Naive thymus-derived CD4-positive, alpha-beta T cell (primary cell): ENCODE measurements around the gene NPSR1. TPM values are rescaled to one million over a fixed set of nuclear protein-coding genes. Genes with fewer than 3 reads are reported as not detected.

Experiments used
- ATAC-seq: fragments of 150-1000 bp; cut with Tn5 transposase; 2 replicates; pipeline ENCODE4 v1.10.0; 2021; ENCODE audit warnings: mild to moderate bottlenecking, moderate library complexity
- CTCF ChIA-PET: fragments of 350-600 bp; sonication (Branson Sonifier 250); formaldehyde crosslinking; loops from one replicate; lab custom pipeline; 2021; ENCODE audit warnings: antibody characterized with exemption; lab: Charles Lee
- POLR2A ChIA-PET: fragments of 350-600 bp; sonication (Branson Sonifier 250); formaldehyde crosslinking; loops from one replicate; lab custom pipeline; 2021; ENCODE audit warnings: antibody characterized with exemption, inconsistent platforms; lab: Charles Lee
- DNase-seq, 9 donors: peaks; one replicate each; pipeline versions ENCODE4 v3.0.0 to v3.0.0-alpha.2; 2020 to 2022; ENCODE audit warnings: mixed read lengths in 1 of 9
- H3K27ac ChIP-seq: one replicate; pipeline ENCODE4 v1.7.0; 2013; ENCODE audit warnings: mild to moderate bottlenecking, low read depth, low read length, moderate library complexity
- H3K27me3 ChIP-seq, 2 donors: one replicate each; pipeline ENCODE4 v1.7.0; 2013; ENCODE audit warnings: low read length in 2 of 2, mild to moderate bottlenecking in 2 of 2, moderate library complexity in 2 of 2; ENCODE audit not compliant: control insufficient read depth in 2 of 2, insufficient read depth in 2 of 2
- H3K36me3 ChIP-seq, 3 experiments: 1 replicate in 2 of 3; 2 replicates in 1 of 3; pipeline ENCODE4 v1.7.0; 2013; ENCODE audit warnings: low read length in 3 of 3, mild to moderate bottlenecking in 3 of 3, moderate library complexity in 1 of 3; ENCODE audit not compliant: insufficient read depth in 3 of 3, control insufficient read depth in 2 of 3
- H3K4me1 ChIP-seq, 2 donors: one replicate each; pipeline ENCODE4 v1.7.0; 2013; ENCODE audit warnings: low read length in 2 of 2, mild to moderate bottlenecking in 2 of 2, moderate library complexity in 1 of 2; ENCODE audit not compliant: control insufficient read depth in 2 of 2, insufficient read depth in 2 of 2
- H3K4me3 ChIP-seq: 2 replicates; pipeline ENCODE4 v1.7.0; 2013; ENCODE audit warnings: mild to moderate bottlenecking, low read length
- H3K9me3 ChIP-seq, 3 experiments: 1 replicate in 2 of 3; 2 replicates in 1 of 3; pipeline ENCODE4 v1.7.0; 2013; ENCODE audit warnings: low read length in 3 of 3; ENCODE audit not compliant: control insufficient read depth in 2 of 3
- H3K27ac Mint-ChIP-seq, 9 donors: one replicate each; pipeline ENCODE4 v1.8.0; 2020 to 2022; ENCODE audit warnings: mixed read lengths in 9 of 9, mild to moderate bottlenecking in 8 of 9, moderate library complexity in 5 of 9, inconsistent platforms in 2 of 9
- H3K27me3 Mint-ChIP-seq, 5 donors: one replicate each; pipeline ENCODE4 v1.8.0; 2021 to 2022; ENCODE audit warnings: mixed read lengths in 5 of 5, mild to moderate bottlenecking in 1 of 5
- H3K36me3 Mint-ChIP-seq, 5 donors: one replicate each; pipeline ENCODE4 v1.8.0; 2020 to 2022; ENCODE audit warnings: mixed read lengths in 5 of 5, mild to moderate bottlenecking in 3 of 5, inconsistent platforms in 1 of 5
- H3K4me1 Mint-ChIP-seq, 7 donors: one replicate each; pipeline ENCODE4 v1.8.0; 2020 to 2022; ENCODE audit warnings: mixed read lengths in 7 of 7, mild to moderate bottlenecking in 3 of 7, inconsistent platforms in 1 of 7
- H3K4me3 Mint-ChIP-seq, 10 donors: one replicate each; pipeline ENCODE4 v1.8.0; 2020 to 2022; ENCODE audit warnings: mild to moderate bottlenecking in 10 of 10, mixed read lengths in 10 of 10, moderate library complexity in 6 of 10, inconsistent platforms in 2 of 10
- H3K9me3 Mint-ChIP-seq, 11 donors: one replicate each; pipeline ENCODE4 v1.8.0; 2020 to 2022; ENCODE audit warnings: mixed read lengths in 11 of 11, mild to moderate bottlenecking in 4 of 11, inconsistent platforms in 1 of 11, moderate library complexity in 1 of 11
- intact Hi-C, 2 donors: fragments of 100-400 bp; cut with micrococcal nuclease; formaldehyde crosslinking; loops; one replicate each; pipeline ENCODE4 v1.15.1; 2023
- polyA plus RNA-seq, 2 donors: library from polyadenylated mRNA; unstranded; fragments of 300-500 nt; fragmentation: Illumina TruSeq; gene quantifications; one replicate each; pipeline ENCODE4 v1.2.3, GENCODE V29; 2021
- total RNA-seq, 6 experiments: library from RNA in 5 of 6; stranded (reverse) in 5 of 6; gene quantifications; 1 replicate in 5 of 6; 2 replicates in 1 of 6; pipeline ENCODE4 v1.2.3 and lab custom pipeline; 2021 to 2026

Gene NPSR1
- total and polyA plus RNA-seq, 7 experiments from 2014 or later: not detected

- Histone ChIP-seq H3K9me3 (no peaks in the 10 kb centered on the region), H3K27ac (no peak overlapping the region), H3K4me3 (no peak overlapping the region), H3K4me1 (no peaks in the 10 kb centered on the region), H3K27me3 (no peaks in the 10 kb centered on the region), H3K36me3 (no peaks in the 10 kb centered on the region)
- Mint-ChIP-seq H3K27ac (no peak overlapping the region), H3K9me3 (peaks cover 0 to 3% (median 0%) of the 10 kb centered on the region in 11 donors), H3K4me1 (peaks cover 0 to 5% (median 4%) of the 10 kb centered on the region in 7 donors), H3K27me3 (peaks cover 3 to 16% (median 12%) of the 10 kb centered on the region in 5 donors), H3K36me3 (no peaks in the 10 kb centered on the region), H3K4me3 (no peak overlapping the region)
- ChIA-PET CTCF (no interaction called here), POLR2A (no interaction called here)
- intact Hi-C loops: no loop called here
- DNase-seq: no peak
- no peak for ATAC-seq
Measured at GRCh38 chr7:34837801-34838201, 179.8 kb downstream of the NPSR1 start.

GRCh38 chr7:34838329-34838728 lies 180.3 kb downstream of the NPSR1 start:
- Mint-ChIP-seq H3K36me3 (no peaks in the 10 kb centered on the region), H3K27ac (no peak overlapping the region), H3K27me3 (peaks cover 3 to 16% (median 12%) of the 10 kb centered on the region in 5 donors), H3K9me3 (peaks cover 0 to 4% (median 0%) of the 10 kb centered on the region in 11 donors), H3K4me1 (peaks cover 0 to 5% (median 4%) of the 10 kb centered on the region in 7 donors), H3K4me3 (no peak overlapping the region)
- intact Hi-C loops: no loop called here
- H3K4me3 ChIP-seq: no peak overlapping the region
- no peak for ATAC-seq
- H3K9me3 ChIP-seq: no peaks in the 10 kb centered on the region
- H3K4me1 ChIP-seq: no peaks in the 10 kb centered on the region
- no peak for DNase-seq
- no peak overlapping the region for H3K27ac ChIP-seq
- H3K36me3 ChIP-seq: no peaks in the 10 kb centered on the region
- no peaks in the 10 kb centered on the region for H3K27me3 ChIP-seq
- ChIA-PET CTCF (interaction anchor here (1.3 kb wide), 1 partner anchor 11 kb away, joined by 3 read pairs; no protein-coding TSS in a partner anchor), POLR2A (no interaction called here)

DNA sequence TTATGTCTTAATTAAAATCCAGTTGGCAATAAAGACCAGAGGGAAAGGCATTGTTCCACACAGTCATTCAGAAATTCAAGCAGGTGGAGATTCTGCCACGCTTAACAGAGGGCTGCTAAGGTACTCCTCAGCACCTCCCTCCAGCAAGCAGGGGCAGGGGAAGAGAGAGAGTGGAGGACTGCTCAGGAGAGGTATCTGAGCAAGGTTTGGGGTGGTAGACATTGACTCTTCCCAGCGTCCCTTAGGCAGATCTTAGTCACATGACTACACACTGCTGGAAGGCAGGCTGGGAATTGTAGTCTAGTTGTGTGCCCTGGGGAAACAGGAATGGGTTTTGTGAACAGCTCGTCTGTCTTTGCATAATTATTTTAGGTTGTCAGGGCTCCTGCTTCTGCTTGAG lies 181.6 kb downstream of the NPSR1 start:
- Histone ChIP-seq H3K27me3 (no peaks in the 10 kb centered on the region), H3K4me3 (no peak overlapping the region), H3K9me3 (no peaks in the 10 kb centered on the region), H3K27ac (no peak overlapping the region), H3K36me3 (no peaks in the 10 kb centered on the region), H3K4me1 (no peaks in the 10 kb centered on the region)
- H3K27me3 Mint-ChIP-seq: peaks cover 3 to 18% (median 12%) of the 10 kb centered on the region in 5 donors
- peaks cover 0 to 8% (median 0%) of the 10 kb centered on the region in 11 donors for H3K9me3 Mint-ChIP-seq
- ChIA-PET POLR2A (no interaction called here), CTCF (no interaction called here)
- DNase-seq: no peak
- no peak overlapping the region for H3K27ac Mint-ChIP-seq
- no peak overlapping the region for H3K4me3 Mint-ChIP-seq
- intact Hi-C loops: no loop called here
- ATAC-seq: no peak
- H3K4me1 Mint-ChIP-seq: peaks cover 0 to 5% (median 4%) of the 10 kb centered on the region in 7 donors
- H3K36me3 Mint-ChIP-seq: no peaks in the 10 kb centered on the region

DNA sequence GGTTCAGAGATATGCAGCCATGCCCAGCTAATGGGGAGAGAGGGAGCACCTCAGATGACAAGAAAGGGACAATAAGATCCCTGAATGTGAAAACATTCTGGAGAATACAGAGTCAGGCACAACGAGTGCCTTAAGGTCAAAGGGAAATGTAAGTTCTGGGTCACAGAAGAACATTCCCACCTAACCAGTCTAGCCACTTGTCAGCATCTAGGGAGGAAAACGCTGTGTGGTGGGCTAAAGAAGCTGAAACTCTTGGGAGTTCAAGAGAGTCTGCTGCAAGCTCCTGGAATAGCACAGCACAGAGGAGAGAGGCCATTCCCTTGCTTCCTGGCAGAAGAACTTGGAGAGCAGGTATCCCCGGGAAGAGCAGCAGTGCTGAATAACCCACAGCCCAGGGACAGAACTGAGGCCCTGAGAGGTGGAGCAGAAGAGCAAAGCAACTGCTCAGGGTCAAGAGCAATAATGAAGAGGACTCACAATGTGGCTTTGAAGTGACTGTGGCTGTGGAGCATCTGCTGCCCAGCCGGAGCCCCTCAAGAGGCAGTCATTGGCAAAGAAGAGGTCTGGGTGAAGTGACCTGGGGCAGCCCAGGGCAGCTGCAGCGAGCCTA lies 182.3 kb downstream of the NPSR1 start:
- Mint-ChIP-seq H3K36me3 (no peaks in the 10 kb centered on the region), H3K4me3 (no peak overlapping the region), H3K27me3 (peaks cover 3 to 16% (median 8%) of the 10 kb centered on the region in 5 donors), H3K9me3 (peaks cover 0 to 8% (median 0%) of the 10 kb centered on the region in 11 donors), H3K27ac (no peak overlapping the region), H3K4me1 (peaks cover 0 to 7% (median 5%) of the 10 kb centered on the region in 7 donors)
- H3K36me3 ChIP-seq: no peaks in the 10 kb centered on the region
- H3K27ac ChIP-seq: no peak overlapping the region
- ChIA-PET POLR2A (no interaction called here), CTCF (no interaction called here)
- H3K9me3 ChIP-seq: no peaks in the 10 kb centered on the region
- no peak overlapping the region for H3K4me3 ChIP-seq
- no peak for DNase-seq
- intact Hi-C loops: no loop called here
- H3K4me1 ChIP-seq: no peaks in the 10 kb centered on the region
- H3K27me3 ChIP-seq: no peaks in the 10 kb centered on the region
- ATAC-seq: no peak

DNA sequence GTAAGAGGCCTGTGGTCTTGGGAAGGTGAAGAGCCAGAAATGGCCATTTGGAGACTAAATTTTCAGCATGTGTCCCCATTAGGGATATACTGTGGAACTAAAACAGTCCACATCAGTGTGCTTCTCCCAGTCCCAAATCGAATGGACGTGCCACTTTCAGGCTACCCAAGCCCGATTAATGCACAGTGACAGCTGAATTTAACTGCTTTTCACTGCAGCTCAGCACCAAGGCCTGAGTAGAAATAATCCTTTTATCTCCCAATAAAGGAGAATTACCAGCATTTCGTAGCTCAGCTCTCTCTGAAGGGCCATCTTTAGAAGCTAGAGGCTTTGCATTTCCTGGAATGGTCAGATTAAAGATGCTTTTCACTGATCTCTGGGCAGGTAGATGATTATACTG lies 183.3 kb downstream of the NPSR1 start:
- POLR2A ChIA-PET: interaction anchor here (0.7 kb wide), 1 partner anchor 1984 kb away, joined by 3 read pairs; no protein-coding TSS in a partner anchor
- H3K36me3 Mint-ChIP-seq: no peaks in the 10 kb centered on the region

DNA sequence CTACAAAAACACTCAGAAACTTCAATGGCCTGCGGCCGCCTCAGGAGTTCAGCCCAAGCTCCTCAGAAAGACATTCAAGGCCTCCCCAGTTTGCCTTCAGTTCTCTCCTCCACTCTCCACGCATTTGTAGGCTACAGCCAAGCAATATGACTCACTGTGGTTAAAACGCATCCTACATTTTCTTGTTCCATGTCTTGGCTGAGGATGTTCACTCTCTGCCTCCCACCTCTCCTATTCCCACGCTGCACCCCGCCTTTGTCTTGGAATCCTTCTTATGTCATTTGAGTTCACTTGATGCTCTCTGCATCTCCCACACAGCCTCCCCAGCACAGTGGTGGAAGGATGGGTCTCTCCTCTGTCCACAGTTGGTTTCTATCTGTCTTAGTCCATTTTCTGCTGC lies 184.8 kb downstream of the NPSR1 start:
- Histone ChIP-seq H3K27me3 (no peaks in the 10 kb centered on the region), H3K4me1 (no peaks in the 10 kb centered on the region), H3K4me3 (no peak overlapping the region), H3K36me3 (no peaks in the 10 kb centered on the region), H3K27ac (no peak overlapping the region), H3K9me3 (no peaks in the 10 kb centered on the region)
- Mint-ChIP-seq H3K4me3 (no peak overlapping the region), H3K27ac (no peak overlapping the region), H3K9me3 (peaks cover 0 to 8% (median 0%) of the 10 kb centered on the region in 11 donors), H3K36me3 (no peaks in the 10 kb centered on the region), H3K27me3 (peaks cover 3 to 17% (median 15%) of the 10 kb centered on the region in 5 donors), H3K4me1 (peaks cover 0 to 10% (median 5%) of the 10 kb centered on the region in 7 donors)
- CTCF ChIA-PET: no interaction called here
- intact Hi-C loops: no loop called here
- DNase-seq (no peak), ATAC-seq (no peak)
- POLR2A ChIA-PET: no interaction called here

More for the DNA sequence above, 183.3 kb downstream of the NPSR1 start:
- Histone ChIP-seq H3K27me3 (no peaks in the 10 kb centered on the region), H3K9me3 (no peaks in the 10 kb centered on the region), H3K27ac (no peak overlapping the region), H3K4me3 (no peak overlapping the region), H3K36me3 (no peaks in the 10 kb centered on the region), H3K4me1 (no peaks in the 10 kb centered on the region)
- CTCF ChIA-PET: no interaction called here
- Mint-ChIP-seq H3K4me1 (peaks cover 0 to 10% (median 5%) of the 10 kb centered on the region in 7 donors), H3K27ac (no peak overlapping the region), H3K9me3 (peaks cover 0 to 8% (median 0%) of the 10 kb centered on the region in 11 donors), H3K27me3 (peaks cover 3 to 20% (median 10%) of the 10 kb centered on the region in 5 donors), H3K4me3 (no peak overlapping the region)
- no peak for DNase-seq
- intact Hi-C loops: no loop called here
- ATAC-seq: no peak

GRCh38 chr7:34844406-34844805 lies 186.4 kb downstream of the NPSR1 start:
- no peak for ATAC-seq
- Mint-ChIP-seq H3K36me3 (no peaks in the 10 kb centered on the region), H3K9me3 (peaks cover 0 to 8% (median 0%) of the 10 kb centered on the region in 11 donors), H3K27me3 (peaks cover 3 to 24% (median 19%) of the 10 kb centered on the region in 5 donors), H3K27ac (no peak overlapping the region), H3K4me3 (no peak overlapping the region), H3K4me1 (peaks cover 0 to 6% (median 4%) of the 10 kb centered on the region in 7 donors)
- DNase-seq: no peak
- no peaks in the 10 kb centered on the region for H3K36me3 ChIP-seq
- no peak overlapping the region for H3K4me3 ChIP-seq
- H3K4me1 ChIP-seq: no peaks in the 10 kb centered on the region
- intact Hi-C loops: no loop called here
- H3K27me3 ChIP-seq: no peaks in the 10 kb centered on the region
- no peaks in the 10 kb centered on the region for H3K9me3 ChIP-seq
- H3K27ac ChIP-seq: no peak overlapping the region
- POLR2A ChIA-PET: no interaction called here
- CTCF ChIA-PET: no interaction called here
